Kasumi-1 (cell line): ENCODE data around the gene ZNF302.
A peak's percentile ranks its signal among the peaks of the same experiment; 100 is the strongest.

Experiments
- DNase-seq, 2 experiments: peaks; one replicate each; lab custom pipeline; 2025; lab: John Stamatoyannopoulos, UW

The ZNF302 gene

GRCh38 chr19:34732612-34733211 lies 55.2 kb downstream of the ZNF302 start:
- no peak for DNase-seq

- DNase-seq: peak; percentile 85 to 89
Measured at GRCh38 chr19:34733266-34733745, 55.8 kb downstream of the ZNF302 start.

GRCh38 chr19:34733746-34734536 lies 56.5 kb downstream of the ZNF302 start, which contains the start of gene ZNF181:
ZNF181 (plus strand) TSS chr19:34734243; CDS start chr19:34735038, 795 bp downstream.
- DNase-seq: peak; percentile 92 to 95

- no peak for DNase-seq
Measured at GRCh38 chr19:34734537-34735103, 57.1 kb downstream of the ZNF302 start.
